SU-DHL-6 (cell line): Measurements from ENCODE around the gene IPO4.
A peak's percentile ranks its signal among the peaks of the same experiment; 100 is the strongest.

Experiments
- H2AFZ ChIP-seq: fragments of 200-600 bp; sonication (generic); 2 replicates; pipeline ENCODE4 v1.6.1; 2014; ENCODE audit warnings: low read depth, mild to moderate bottlenecking, moderate library complexity, mixed read lengths, antibody characterized with exemption, low read length; ENCODE audit not compliant: severe bottlenecking
- H3F3A ChIP-seq: fragments of 200-600 bp; shearing (Covaris generic); 2 replicates; pipeline ENCODE4 v1.6.0; 2016; ENCODE audit warnings: antibody characterized with exemption, mild to moderate bottlenecking; ENCODE audit not compliant: insufficient read depth
- H3K27ac ChIP-seq: fragments of 200-600 bp; sonication (generic); 2 replicates; pipeline ENCODE4 v1.5.1; 2016; ENCODE audit warnings: low read depth, mild to moderate bottlenecking, low read length, moderate library complexity, mixed read lengths
- H3K27me3 ChIP-seq: fragments of 200-600 bp; sonication (generic), shearing (Covaris generic); 2 replicates; pipeline ENCODE4 v1.6.0; 2014; ENCODE audit warnings: mild to moderate bottlenecking, low read length
- H3K36me3 ChIP-seq: fragments of 200-600 bp; sonication (generic); 2 replicates; pipeline ENCODE4 v1.6.1; 2014; ENCODE audit warnings: mild to moderate bottlenecking, low read length, mixed read lengths
- H3K4me2 ChIP-seq: fragments of 300-600, 200-600 bp; shearing (Covaris generic), sonication (generic); 2 replicates; pipeline ENCODE4 v1.6.0; 2014; ENCODE audit warnings: low read length, low read depth, mild to moderate bottlenecking; ENCODE audit not compliant: poor library complexity, severe bottlenecking
- H3K4me3 ChIP-seq: fragments of 200-600 bp; sonication (generic); 2 replicates; pipeline ENCODE4 v1.5.1; 2014; ENCODE audit warnings: antibody characterized with exemption, low read length, mild to moderate bottlenecking, mixed read lengths; ENCODE audit not compliant: insufficient read depth, poor library complexity, severe bottlenecking
- H3K79me2 ChIP-seq: fragments of 200-600 bp; sonication (generic); 2 replicates; pipeline ENCODE4 v1.6.1; 2014; ENCODE audit warnings: mild to moderate bottlenecking, low read length, moderate library complexity; ENCODE audit not compliant: insufficient read depth
- H3K9ac ChIP-seq: fragments of 200-600 bp; sonication (generic); 2 replicates; pipeline ENCODE4 v1.7.0; 2014; ENCODE audit warnings: mild to moderate bottlenecking, low read length
- H3K9me2 ChIP-seq: fragments of 200-600 bp; sonication (generic); replicated peaks from 2 replicates; pipeline ENCODE4 v1.6.1; 2014; ENCODE audit warnings: low read length; ENCODE audit not compliant: insufficient read depth
- H3K9me3 ChIP-seq: fragments of 200-600 bp; sonication (generic); 2 replicates; pipeline ENCODE4 v1.6.1; 2014; ENCODE audit warnings: low read length, mixed read lengths; ENCODE audit not compliant: insufficient read depth
- H4K20me1 ChIP-seq: fragments of 200-600 bp; sonication (generic); 2 replicates; pipeline ENCODE4 v1.6.1; 2014; ENCODE audit warnings: low read depth, mild to moderate bottlenecking, antibody characterized with exemption, low read length, moderate library complexity, mixed read lengths
- EZH2phosphoT487 ChIP-seq: fragments of 200-600 bp; sonication (generic), shearing (Covaris generic); conservative IDR thresholded peaks from 2 replicates; pipeline ENCODE4 v1.6.1; 2018; ENCODE audit warnings: mild to moderate bottlenecking, antibody characterized with exemption, low read length, moderate library complexity, mixed read lengths
- TF ChIP-seq, protein P1 (sequence below): fragments of 200-600 bp; sonication (generic); IDR thresholded peaks from one replicate; pipeline ENCODE4 v1.5.1; 2017; ENCODE audit warnings: antibody characterized with exemption, mild to moderate bottlenecking, low read length, moderate library complexity; ENCODE audit not compliant: insufficient read depth, poor library complexity, severe bottlenecking

Gene IPO4, protein sequence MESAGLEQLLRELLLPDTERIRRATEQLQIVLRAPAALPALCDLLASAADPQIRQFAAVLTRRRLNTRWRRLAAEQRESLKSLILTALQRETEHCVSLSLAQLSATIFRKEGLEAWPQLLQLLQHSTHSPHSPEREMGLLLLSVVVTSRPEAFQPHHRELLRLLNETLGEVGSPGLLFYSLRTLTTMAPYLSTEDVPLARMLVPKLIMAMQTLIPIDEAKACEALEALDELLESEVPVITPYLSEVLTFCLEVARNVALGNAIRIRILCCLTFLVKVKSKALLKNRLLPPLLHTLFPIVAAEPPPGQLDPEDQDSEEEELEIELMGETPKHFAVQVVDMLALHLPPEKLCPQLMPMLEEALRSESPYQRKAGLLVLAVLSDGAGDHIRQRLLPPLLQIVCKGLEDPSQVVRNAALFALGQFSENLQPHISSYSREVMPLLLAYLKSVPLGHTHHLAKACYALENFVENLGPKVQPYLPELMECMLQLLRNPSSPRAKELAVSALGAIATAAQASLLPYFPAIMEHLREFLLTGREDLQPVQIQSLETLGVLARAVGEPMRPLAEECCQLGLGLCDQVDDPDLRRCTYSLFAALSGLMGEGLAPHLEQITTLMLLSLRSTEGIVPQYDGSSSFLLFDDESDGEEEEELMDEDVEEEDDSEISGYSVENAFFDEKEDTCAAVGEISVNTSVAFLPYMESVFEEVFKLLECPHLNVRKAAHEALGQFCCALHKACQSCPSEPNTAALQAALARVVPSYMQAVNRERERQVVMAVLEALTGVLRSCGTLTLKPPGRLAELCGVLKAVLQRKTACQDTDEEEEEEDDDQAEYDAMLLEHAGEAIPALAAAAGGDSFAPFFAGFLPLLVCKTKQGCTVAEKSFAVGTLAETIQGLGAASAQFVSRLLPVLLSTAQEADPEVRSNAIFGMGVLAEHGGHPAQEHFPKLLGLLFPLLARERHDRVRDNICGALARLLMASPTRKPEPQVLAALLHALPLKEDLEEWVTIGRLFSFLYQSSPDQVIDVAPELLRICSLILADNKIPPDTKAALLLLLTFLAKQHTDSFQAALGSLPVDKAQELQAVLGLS

DNA sequence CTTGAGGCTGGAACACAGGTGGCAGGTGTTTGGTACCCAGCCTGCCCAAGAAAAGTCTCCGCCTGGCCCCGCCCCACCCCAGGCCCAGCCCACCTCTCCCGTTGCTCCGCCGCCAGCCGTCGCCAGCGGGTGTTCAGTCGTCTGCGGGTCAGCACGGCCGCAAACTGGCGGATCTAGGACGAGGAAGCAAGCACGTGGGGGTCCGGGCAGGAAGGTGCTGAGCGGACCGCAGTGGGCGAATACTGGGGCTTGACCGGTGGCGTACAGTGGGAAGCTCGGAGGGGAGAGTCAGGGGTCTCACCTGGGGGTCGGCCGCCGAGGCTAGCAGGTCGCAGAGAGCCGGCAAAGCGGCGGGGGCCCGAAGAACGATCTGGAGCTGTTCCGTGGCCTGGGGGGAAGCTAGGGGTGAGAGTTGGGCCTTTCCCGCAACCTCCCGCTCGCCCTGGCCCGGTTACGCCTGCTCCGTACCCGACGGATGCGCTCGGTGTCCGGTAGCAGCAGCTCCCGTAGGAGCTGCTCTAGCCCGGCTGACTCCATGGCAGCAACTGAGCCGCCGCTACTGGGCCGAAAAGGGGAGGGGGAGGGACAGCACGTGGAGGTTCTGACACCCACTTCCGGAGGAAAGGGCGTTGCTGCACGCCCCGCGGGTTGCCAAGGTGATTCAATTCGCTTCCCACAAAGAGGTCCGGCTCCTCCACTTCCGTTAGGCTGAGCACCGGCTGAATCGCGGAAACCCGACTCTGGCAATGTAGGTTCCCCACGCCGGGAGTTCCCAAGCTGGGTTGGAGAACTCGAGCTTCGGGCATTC, at the start of gene IPO4:
TSS of gene IPO4 (minus strand) at position 566 of the 808 bp plus-strand sequence. CDS start at position 537, 29 bp downstream.
- Histone ChIP-seq H3K27me3 (no peaks in the 10 kb centered on the region), H3K36me3 (no peaks in the 10 kb centered on the region), H3K4me3 (peak within 1 kb of the TSS; percentile 81), H4K20me1 (no peaks in the 10 kb centered on the region), H3K9ac (peak within 1 kb of the TSS; percentile 72), H3F3A (peaks cover 14% of the 10 kb centered on the region), H3K27ac (peak within 1 kb of the TSS; percentile 63), H3K4me2 (peak within 1 kb of the TSS; percentile 71), H3K9me2 (no peaks in the 10 kb centered on the region), H3K9me3 (no peaks in the 10 kb centered on the region), H2AFZ (peak within 1 kb of the TSS; percentile 56), H3K79me2 (no peaks in the 10 kb centered on the region)
- TF ChIP-seq, protein P1, sequence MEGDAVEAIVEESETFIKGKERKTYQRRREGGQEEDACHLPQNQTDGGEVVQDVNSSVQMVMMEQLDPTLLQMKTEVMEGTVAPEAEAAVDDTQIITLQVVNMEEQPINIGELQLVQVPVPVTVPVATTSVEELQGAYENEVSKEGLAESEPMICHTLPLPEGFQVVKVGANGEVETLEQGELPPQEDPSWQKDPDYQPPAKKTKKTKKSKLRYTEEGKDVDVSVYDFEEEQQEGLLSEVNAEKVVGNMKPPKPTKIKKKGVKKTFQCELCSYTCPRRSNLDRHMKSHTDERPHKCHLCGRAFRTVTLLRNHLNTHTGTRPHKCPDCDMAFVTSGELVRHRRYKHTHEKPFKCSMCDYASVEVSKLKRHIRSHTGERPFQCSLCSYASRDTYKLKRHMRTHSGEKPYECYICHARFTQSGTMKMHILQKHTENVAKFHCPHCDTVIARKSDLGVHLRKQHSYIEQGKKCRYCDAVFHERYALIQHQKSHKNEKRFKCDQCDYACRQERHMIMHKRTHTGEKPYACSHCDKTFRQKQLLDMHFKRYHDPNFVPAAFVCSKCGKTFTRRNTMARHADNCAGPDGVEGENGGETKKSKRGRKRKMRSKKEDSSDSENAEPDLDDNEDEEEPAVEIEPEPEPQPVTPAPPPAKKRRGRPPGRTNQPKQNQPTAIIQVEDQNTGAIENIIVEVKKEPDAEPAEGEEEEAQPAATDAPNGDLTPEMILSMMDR = no peak
- TF ChIP-seq EZH2phosphoT487 = no peak

DNA sequence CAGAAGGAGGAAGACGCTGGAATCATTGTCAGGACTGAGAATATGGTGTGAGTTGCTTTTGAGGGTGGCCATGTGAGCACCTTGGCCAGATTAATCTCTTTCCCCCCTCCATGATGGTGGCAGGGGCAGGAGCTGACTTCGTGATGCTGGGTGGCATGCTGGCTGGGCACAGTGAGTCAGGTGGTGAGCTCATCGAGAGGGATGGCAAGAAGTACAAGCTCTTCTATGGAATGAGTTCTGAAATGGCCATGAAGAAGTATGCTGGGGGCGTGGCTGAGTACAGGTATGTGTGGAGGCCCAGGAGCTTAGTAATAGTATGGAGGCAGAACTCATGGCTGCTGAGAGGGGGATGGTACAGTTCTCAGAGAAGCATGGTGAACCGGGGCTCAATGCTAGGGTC, 49.5 kb upstream of the IPO4 start:
- TF ChIP-seq, protein P1 = no peak
- TF ChIP-seq EZH2phosphoT487 = no peak
- Histone ChIP-seq H3K27me3 (no peaks in the 10 kb centered on the region), H3K9me2 (no peaks in the 10 kb centered on the region), H3K9me3 (no peaks in the 10 kb centered on the region), H3K27ac (no peak overlapping the region), H3K4me3 (no peak overlapping the region), H3F3A (peaks cover 13% of the 10 kb centered on the region; the same call in 1 of the 2 replicates), H3K4me2 (no peak overlapping the region), H3K79me2 (peaks cover 14% of the 10 kb centered on the region; the same call in 1 of the 2 replicates), H3K9ac (no peak overlapping the region), H2AFZ (no peak overlapping the region), H3K36me3 (no peaks in the 10 kb centered on the region; the same call in 1 of the 2 replicates), H4K20me1 (no peaks in the 10 kb centered on the region; the same call in 1 of the 2 replicates)

DNA sequence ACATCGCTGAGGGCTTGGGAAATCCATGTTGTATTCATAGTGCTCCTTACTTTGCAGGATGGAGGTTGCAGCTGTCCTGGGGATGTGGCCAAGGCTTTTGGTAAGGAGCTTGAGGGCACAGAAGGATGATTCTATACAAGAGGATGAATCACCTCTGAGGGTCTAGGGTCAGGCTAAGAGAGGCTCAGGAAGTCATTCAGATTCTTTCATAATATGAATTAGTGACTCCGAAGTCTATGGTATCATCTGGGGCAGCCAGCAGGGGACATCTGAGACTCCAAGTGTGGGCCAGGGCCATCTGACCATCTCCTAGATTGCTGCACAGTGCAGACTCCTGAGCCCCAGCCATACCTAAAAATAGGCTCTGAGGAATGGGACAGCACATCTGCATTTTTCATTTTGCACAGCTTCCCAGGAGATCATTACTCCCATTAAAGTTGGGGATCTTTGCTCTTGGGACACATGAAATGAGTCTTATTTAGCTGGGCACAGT, 48.9 kb upstream of the IPO4 start:
- TF ChIP-seq EZH2phosphoT487 = no peak
- TF ChIP-seq, protein P1 = no peak
- no peak overlapping the region for H3K9ac ChIP-seq
- H4K20me1 ChIP-seq = no peaks in the 10 kb centered on the region; the same call in 1 of the 2 replicates
- H2AFZ ChIP-seq = no peak overlapping the region
- H3K9me2 ChIP-seq = no peaks in the 10 kb centered on the region
- peaks cover 17% of the 10 kb centered on the region; the same call in 1 of the 2 replicates for H3K79me2 ChIP-seq
- no peaks in the 10 kb centered on the region for H3K9me3 ChIP-seq
- no peak overlapping the region for H3K4me2 ChIP-seq
- H3F3A ChIP-seq = peaks cover 13% of the 10 kb centered on the region; the same call in 1 of the 2 replicates
- H3K4me3 ChIP-seq = no peak overlapping the region
- H3K27me3 ChIP-seq = no peaks in the 10 kb centered on the region
- H3K27ac ChIP-seq = no peak overlapping the region
- no peaks in the 10 kb centered on the region; the same call in 1 of the 2 replicates for H3K36me3 ChIP-seq
